Activated CD4-positive, alpha-beta T cell treated with anti-CD3 and anti-CD28 coated beads, Interleukin-2, Interleukin-6, amounts not matched to agents 100 ng/mL and 50 ng/mL, durations not matched to agents 16 hours and 8 hours (primary cell): ENCODE measurements around the gene LARGE2.

Experiments
- DNase-seq: peaks from one replicate; pipeline ENCODE4 v3.0.0-alpha.2; 2020

Gene LARGE2

DNA sequence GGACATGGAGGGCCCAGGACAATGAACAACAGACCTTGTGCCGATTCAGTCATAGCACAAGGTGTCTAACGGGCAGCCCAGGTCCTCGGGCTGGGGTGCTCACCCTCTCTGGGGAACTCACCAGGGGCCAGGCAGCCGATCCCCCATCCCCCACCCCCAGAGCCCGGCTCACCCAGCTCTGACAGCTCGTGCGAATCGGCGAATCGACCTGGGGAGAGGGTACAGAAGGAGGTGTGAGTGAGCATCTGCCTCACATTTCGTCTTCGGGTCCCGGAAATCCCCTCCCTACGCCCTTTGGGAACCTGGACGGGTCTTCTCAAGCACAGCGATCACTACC lies 5.2 kb upstream of the LARGE2 start:
- no peak for DNase-seq

DNA sequence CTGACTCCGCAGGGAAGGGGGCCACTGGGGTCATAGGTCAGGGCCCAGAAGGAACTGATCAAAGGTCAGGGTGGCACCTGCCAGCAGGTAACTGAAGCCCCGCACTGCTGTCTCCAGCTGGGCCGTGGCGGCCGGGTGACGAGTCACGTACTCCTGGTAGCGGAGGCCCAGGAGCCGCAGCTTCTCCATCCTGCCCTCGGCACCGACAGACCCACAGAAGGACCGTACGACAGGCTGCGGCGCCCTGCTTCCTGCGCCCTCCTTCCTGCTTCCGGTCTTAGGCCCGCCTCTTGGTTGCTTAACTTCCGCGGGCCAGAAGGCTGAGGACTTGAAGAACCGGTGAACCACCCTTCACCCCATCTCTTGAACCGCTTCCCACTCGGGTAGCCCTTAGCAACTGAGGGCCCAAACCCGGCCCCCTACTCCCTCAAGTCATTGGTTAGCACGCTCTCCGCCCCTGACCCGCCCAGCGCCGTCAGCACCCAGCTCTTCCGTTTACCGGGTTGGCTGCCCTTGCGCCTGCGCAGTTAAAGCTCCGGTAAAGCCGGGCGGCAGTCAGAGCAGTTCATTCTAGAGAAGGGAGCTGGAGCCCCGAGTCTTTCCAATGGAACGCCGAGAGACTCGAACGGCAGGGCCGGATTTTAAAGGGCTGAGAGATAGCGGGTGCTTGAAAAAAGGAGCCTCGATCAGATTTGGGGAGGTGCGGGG lies 4.7 kb upstream of the LARGE2 start, which contains the start of gene PEX16:
Gene PEX16, minus strand, starts transcription at position 255 of the 708 bp plus-strand sequence. Its CDS starts 66 bp downstream, at position 189.
- peak; percentile 98 for DNase-seq

DNA sequence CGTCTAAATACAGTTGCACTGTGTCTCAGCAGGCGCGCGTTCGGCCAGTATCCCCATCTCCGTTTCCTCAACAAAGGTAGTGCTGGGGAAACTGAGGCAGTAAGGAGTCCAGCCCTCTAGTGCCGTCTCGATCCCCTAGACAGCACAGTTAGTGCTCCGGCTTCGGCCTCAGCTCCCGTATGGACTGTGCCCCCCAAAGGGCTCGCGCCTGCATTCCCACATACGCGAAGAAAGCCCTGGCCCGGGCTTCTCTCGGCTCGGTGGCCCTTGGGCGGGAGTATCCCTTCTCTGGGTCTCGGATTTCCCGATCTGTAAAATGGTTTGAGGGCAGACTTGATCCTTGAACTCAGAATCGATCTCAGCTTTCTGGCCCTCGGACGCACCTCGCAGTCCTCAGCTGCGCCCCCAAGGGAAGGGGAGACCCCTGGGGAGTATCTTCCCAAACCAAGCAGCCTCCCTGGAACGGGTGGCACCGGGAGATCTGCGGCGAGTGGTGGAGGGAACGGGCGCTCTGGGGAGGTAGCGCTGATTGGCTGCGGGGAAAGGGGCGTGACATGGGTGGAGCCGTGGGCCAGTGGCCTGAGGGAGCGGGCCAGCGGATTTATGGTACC lies 4.0 kb upstream of the LARGE2 start:
- DNase-seq: peak; percentile 81

DNA sequence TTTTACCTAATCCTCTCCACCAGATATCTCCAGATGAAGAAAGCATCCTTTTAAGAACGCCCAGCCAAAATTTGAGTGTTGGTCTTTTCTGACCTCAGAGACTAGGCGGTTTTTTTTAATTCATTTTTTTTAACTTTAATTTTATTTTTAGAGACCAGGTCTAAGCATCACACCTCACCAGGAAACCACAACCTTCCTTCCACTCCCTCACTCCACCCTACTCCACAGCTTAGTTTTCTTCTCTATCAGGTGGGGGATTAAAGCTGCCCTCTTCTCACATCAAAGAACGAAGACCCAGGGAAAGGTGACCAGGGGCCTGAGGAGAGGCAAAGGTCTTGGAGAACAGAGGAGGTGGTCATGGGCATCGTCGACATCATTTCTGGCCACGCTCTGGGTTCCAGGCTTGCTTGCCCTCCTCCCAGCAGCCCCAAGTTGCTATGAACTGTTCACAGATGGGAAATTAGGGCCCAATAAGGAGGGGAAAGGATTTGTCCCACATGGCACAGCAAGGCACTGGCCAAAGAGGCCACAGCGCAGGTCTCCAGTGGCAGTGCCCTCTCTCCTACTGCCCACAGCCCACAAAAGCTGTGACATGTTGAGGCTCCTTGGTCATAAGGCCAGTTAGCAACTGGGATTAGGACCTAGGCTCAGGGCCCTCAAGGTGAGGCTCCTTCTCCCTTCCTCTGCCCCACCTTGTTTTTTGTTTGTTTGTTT lies 3.3 kb upstream of the LARGE2 start:
- DNase-seq: no peak

DNA sequence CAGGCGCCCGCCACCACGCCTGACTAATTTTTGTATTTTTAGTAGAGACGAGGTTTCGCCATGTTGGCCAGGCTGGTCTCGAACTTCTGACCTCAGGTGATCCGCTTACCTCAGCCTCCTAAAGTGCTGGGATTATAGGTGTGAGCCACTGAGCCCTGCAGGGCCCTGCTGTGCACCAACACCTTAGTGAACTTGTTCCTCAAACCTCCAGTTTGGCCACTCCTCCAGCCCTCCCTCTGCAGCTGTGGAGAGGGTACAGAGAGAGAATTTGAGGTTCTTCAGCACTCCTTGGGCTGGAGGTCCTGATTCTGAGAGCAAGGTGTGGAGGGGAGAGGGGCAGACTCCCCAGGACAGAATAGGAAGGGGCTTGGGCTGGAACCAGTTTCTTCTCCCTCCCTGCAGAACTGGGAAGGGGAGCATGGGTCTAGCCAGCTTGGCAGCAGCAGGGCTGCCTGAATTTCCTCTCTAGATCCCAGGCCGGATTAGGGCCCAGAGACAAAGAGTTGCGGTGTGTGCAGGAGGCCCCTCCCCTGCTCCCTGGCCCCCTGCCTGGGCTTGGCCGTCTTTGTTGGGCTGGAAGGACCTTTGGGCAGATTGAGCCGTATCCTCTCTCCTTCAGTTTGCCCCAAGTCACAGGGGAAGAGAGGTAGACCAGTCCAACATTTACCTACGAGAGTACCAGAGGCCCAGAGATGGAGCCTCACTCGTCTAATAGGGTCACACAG lies 2.5 kb upstream of the LARGE2 start:
- no peak for DNase-seq

DNA sequence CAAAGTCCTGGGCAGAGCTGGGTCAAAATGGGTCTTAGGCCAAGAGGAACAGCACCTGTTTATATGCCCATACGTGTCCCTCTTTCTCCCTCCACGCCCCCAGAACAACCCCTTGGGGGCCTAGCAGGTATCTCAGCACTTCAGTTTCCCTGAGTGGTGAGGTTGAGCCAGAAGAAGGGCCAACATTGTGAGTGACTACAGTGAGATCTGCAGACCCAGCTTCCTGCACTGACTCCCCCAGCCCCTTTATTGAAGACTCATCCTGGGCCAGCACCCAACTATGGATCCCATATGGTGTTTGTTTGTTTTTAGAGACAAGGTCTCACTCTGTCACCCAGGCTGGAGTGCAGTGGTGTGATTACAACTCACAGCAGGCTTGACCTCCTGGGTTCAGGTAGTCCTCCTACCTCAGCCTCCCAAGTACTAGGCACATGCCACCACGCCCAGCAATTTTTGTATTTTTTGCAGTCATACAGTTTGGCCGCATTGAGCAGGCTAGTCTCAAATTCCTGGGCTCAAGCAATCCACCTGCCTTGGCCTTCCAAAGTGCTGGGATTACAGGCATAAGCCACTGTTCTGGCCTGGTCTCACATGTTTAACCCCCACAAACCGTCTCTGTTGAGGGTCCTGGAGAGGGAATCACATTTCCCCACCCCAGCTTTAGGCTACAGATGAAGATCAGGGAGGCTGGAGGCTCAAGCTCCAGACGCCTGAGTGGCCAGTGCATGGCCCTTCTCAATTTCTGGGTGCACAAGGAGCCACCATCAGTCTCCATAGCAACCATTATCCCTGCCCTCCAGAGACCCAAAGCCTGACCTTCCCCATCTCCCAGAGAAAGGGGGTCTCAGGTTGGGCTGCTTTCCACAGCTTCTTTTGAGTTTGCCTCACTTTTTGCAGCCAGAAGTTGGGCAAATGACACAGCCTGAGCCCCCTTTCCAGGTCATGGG lies 1.7 kb upstream of the LARGE2 start:
- no peak for DNase-seq

DNA sequence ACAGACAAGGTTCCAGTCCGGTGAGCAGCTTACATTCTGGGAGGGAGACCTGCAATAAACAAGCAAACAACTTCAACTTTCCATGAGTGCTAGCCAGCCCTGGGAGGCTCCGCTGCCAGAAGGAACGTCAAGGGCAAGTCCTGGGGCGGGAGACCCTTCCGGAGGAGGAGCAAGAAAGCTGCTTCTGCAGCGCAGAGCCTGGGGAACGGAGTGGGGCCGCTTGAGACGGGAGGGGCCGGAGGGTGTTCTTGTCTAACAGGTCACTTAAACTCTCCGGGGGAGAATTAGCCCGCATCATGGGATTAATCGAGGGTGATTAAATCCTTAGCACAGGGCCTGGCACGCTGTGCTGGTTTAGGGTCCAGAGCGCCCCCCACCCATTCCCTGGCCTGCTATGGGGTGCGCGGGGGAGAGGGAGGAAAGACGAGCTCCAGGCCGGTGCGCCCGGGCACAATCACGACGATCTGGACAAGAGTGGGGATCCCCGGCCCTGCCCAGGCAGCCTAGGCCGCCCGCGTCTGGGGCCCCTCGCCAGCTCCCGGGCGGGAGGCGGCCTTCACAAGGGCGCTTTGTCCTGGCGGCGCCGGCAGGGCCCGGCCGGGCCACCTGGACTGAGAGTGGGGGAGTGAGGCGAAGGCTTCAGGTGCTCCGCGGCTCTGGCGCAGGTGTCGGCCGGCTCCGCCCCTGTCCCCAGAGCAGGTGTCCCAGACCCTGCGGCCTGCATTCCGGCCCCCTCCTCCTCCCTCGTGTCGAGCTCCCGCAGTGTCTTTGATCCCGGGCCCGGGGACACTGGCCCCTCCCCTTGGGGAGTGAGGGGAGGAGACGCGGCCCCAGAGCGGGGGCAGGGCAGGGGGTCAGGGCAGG lies 663 bp upstream of the LARGE2 start:
- DNase-seq: no peak

DNA sequence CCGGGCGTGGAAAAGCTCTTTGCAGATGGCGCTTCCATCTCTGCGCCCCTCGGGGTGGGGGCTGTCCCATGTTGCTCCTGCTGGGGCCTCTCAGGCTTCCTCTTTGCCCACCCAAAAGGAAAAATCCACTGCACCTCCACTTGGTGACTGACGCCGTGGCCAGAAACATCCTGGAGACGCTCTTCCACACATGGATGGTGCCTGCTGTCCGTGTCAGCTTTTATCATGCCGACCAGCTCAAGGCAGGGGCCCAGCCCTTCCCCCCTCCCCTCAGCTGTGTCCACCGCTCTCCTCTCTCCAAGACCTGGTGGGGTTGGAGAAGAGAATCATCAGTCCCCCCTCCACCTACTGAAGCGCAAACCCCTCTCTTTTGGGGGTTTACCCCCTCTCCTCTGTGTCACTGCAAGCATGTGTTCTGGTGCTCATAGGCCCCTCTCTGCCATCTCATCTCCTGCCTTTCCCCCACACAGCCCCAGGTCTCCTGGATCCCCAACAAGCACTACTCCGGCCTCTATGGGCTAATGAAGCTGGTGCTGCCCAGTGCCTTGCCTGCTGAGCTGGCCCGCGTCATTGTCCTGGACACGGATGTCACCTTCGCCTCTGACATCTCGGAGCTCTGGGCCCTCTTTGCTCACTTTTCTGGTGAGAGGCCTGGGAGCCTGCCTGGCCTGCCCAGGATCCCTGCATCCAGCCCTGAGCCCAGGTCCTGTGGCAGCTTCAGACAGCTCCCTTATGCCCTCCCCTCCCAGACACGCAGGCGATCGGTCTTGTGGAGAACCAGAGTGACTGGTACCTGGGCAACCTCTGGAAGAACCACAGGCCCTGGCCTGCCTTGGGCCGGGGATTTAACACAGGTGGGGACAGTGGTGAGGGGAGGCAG lies 1.8 kb downstream of the LARGE2 start:
- no peak for DNase-seq

DNA sequence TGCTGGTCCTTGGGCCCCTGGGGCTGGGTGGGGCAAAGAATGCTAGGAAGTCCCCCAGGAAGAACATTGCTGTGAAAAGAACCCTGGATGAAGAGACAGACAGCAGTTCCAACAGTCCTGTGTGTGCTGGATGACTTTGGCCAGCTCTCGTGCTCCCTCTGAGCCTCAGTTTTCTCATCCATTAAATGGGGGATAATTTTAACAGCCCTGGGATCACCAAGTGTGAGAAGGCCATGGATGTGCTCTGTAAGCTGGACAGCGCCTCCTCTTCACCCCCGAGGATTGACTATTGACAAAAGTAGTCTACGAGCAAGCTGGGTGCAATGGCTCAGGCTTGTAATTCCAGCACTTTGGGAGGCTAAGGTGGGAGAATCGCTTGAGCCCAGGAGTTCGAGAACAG lies 2.5 kb downstream of the LARGE2 start:
- DNase-seq: no peak

DNA sequence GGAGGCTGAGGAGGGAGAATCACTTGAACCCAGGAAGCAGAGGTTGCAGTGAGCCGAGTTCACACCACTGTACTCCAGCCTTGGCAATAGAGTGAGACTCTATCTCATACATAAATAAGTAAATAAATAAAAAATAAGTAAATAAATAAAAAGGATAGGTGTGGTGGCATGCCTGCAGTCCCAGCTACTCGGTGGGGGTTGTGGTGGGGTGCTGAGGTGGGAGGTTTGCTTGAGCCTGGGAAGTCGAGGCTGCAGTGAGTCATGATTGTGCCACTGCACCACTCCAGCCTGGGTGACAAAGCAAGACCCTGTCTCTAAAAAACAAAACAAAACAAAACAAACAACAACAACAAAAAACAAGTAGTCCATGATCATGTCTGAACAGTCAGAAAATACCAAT lies 3.1 kb downstream of the LARGE2 start:
- DNase-seq: no peak

DNA sequence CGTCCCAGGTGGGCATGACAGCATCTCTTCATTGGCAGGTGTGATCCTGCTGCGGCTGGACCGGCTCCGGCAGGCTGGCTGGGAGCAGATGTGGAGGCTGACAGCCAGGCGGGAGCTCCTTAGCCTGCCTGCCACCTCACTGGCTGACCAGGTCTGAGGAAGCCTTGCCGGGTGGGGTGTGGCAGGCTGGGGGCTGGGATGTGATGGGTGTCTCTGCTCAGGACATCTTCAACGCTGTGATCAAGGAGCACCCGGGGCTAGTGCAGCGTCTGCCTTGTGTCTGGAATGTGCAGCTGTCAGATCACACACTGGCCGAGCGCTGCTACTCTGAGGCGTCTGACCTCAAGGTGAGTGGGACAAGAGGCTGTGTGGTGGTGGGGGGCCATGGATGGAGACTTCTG lies 3.5 kb downstream of the LARGE2 start:
- no peak for DNase-seq

DNA sequence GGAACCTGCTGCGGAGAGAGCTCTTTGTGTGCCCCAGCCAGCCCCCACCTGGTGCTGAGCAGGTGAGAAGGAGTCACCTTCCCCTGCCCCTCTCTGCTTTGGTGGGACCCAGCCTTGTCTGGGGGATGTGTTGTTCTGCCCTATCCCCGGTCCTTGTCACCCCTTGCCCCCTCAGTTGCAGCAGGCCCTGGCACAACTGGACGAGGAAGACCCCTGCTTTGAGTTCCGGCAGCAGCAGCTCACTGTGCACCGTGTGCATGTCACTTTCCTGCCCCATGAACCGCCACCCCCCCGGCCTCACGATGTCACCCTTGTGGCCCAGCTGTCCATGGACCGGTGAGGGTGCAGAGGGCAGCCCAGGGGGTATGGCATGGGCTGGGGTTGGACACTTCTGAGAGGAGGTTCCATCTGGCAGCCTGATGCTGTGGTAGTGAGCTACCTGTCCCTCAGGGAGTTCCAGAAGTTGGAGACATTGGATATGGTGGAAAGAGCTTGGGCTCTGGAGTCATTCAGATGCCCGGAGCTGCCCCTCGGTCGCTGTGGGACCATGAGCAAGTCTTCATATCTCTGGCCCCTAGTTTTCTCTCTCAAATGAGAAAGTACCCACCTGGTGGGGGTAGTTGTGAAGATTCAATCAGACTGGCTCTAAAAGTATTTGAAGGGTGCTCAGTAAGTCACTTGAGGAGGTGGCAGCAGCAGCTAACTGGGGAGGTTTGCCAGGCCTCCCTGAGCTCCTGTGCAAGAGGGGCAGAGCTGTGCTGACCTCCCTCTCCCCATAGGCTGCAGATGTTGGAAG lies 4.3 kb downstream of the LARGE2 start:
- DNase-seq: no peak

DNA sequence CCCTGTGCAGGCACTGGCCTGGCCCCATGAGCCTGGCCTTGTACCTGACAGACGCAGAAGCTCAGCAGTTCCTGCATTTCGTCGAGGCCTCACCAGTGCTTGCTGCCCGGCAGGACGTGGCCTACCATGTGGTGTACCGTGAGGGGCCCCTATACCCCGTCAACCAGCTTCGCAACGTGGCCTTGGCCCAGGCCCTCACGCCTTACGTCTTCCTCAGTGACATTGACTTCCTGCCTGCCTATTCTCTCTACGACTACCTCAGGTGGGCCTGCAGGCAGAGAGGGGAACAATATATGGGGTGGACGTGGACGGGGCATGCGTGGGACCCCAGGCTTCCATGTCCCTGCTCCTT lies 4.9 kb downstream of the LARGE2 start:
- DNase-seq: no peak

DNA sequence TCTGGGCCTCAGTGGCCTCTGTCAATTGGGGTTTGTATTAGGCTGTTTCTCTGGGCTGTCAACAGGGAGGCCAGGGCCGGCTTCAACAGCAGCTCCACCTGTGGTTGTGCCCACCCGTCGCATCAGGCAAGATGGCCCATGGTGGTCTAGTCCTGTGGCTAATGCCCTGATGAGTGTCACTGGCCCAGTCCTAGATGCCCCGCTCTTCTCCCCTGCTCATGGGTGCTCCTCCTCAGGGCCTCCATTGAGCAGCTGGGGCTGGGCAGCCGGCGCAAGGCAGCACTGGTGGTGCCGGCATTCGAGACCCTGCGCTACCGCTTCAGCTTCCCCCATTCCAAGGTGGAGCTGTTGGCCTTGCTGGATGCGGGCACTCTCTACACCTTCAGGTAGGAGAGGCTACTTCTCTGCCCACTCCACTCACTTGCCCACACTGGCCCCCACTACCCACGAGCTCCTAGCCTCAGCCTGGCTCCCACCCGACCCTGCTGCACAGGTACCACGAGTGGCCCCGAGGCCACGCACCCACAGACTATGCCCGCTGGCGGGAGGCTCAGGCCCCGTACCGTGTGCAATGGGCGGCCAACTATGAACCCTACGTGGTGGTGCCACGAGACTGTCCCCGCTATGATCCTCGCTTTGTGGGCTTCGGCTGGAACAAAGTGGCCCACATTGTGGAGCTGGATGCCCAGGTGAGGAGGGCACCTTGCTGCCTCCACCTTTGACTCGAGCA lies 5.4 kb downstream of the LARGE2 start:
- no peak for DNase-seq

DNA sequence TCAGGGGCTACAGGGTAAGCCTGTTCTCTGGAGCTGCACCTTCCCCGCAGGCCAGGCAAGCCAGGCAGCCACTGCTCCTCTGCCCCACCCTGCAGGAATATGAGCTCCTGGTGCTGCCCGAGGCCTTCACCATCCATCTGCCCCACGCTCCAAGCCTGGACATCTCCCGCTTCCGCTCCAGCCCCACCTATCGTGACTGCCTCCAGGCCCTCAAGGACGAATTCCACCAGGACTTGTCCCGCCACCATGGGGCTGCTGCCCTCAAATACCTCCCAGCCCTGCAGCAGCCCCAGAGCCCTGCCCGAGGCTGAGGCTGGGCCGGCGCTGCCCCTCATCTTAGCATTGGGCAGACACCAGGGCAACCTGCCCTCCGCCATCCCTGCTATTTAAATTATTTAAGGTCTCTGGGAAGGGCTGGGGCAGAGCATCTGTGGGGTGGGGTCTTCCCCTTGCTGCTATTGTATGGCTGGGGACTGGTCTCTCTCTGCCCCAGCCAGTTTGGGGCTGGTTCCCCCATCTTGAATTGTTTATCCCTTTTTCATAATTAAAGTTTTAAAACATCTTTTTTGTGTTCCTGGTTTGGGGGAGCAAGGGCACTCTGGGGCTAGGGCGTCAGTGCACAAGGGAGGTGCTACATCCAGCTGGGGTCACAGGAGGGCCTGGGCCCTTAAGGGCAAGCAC lies 6.2 kb downstream of the LARGE2 start:
- no peak for DNase-seq

DNA sequence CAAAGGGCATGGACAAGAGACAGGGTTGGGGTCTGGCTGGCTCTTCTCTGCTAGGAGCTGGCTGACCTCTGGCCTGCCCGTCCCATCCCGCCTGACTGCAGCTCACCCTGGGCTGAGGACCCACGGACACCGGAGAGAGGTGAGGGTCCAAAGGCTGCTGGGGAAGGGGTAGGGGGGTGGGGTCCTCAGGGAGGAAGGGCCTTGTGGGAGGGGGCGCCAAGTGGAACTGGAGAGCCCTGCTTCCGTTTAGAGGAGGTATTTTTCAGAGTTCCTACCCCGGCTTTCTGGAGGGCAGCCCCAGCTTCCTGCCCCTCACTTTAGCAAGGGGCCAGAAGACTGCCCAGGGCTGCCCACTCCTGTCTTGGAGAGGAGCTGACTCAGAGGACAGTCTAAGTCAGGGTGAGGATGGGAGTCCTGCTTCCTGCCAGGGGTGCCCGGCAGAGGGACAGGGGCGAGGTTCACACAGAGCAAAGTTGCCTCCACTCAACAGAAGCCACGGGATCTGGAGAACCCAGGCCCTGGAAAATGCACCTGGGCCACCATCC lies 7.1 kb downstream of the LARGE2 start:
- DNase-seq: no peak

DNA sequence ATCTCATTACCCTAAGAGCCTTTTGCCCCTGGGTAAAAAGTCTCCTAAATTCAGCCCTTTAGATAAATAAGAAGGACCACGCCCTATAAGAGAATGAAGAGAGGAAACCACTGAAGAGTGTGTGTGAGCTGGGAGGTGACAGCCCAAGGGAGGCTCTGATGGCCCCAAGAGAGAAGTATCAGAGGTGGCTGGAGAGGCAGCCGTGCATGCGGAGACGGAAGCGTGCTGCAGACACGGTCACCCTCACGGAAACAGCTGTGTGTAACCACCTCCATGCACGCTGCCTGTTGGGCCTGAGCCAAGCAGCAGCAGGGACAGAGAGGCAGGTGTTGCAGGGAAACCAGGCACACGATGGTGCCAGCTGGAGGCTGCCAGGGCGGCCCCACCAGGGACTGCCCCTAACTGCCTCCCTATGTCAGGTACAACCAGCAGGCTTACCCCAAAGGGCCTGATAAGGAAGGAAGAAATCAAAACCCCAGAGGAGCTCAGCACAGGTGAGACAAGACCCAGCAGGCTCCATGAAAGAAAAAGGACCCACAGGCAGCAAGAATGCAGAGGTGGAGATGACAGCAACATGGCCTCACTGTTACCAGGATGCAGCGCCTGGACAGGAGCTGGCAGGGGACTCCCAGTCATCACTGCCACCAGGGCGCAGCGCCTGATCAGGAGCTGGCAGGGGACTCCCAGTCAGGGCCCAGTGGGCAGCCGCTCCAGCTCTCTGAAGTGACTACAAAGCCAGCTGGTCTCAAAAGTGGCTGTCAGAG lies 7.8 kb downstream of the LARGE2 start:
- peak; percentile 26 for DNase-seq
